Measurements from ENCODE around the gene MAGED4B.
"Not testable (repeated sequence)": the region's sequence is repeated elsewhere in the genome, so short reads cannot be mapped to it uniquely, and the experiment has no call there.

The MAGED4B gene, protein sequence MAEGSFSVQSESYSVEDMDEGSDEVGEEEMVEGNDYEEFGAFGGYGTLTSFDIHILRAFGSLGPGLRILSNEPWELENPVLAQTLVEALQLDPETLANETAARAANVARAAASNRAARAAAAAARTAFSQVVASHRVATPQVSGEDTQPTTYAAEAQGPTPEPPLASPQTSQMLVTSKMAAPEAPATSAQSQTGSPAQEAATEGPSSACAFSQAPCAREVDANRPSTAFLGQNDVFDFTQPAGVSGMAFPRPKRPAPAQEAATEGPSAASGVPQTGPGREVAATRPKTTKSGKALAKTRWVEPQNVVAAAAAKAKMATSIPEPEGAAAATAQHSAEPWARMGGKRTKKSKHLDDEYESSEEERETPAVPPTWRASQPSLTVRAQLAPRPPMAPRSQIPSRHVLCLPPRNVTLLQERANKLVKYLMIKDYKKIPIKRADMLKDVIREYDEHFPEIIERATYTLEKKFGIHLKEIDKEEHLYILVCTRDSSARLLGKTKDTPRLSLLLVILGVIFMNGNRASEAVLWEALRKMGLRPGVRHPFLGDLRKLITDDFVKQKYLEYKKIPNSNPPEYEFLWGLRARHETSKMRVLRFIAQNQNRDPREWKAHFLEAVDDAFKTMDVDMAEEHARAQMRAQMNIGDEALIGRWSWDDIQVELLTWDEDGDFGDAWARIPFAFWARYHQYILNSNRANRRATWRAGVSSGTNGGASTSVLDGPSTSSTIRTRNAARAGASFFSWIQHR

DNA sequence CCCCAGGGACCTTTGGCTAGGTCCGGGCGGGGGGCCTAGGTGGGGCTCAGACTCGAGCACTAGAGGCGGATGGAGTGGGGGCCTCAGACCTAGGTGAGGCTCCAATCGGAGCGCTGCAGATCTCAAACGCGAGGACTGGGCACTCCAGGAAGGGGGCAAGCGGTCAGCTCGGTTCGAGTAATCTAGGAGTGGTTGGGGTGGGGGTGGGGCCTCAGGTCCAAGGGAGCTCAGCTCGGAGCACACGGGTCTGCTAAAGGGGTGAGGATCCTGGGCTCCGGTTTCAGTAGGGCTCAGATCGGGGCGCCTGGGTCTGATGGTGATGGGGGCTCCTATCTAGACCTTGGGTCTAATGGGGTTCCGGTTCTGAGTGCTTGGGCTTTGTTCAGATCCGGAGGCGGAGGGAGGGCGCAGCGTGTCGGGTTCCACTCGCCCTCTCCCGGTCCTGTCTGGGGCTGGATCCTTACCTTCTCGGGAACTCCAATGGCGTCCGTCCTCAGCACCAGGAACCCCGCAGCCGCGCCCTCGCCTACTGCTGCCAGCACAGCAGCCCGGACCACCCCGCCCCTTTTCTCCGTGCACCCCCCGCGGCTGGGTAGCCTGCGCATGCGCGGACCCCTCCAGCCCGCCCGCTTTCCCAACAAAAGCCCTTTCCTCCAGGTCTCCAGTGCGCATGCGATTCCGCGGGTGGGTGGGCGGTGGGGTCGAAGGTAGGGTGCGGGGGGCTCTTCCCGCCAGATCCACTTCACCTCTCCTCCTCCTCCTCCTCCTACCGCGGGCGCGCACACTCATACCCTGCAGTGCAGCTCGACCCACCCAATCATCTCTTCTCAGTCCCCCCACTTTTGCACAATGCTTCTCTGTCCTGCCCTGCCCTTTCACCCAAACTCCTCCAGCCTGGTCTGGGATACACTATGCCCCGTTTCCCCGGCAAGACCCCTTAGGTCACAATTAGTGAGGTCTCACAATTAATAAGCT lies at the start of gene MAGED4B:
TSS of gene MAGED4B (minus strand) at position 518 of the 975 bp plus-strand sequence. CDS start 1,011 bp downstream, outside the sequence.
- DNase-seq (ENCODE audit: low read depth); H3K4me3 ChIP-seq (ENCODE audit: control insufficient read depth, low read depth, low read length): not testable (repeated sequence)

DNA sequence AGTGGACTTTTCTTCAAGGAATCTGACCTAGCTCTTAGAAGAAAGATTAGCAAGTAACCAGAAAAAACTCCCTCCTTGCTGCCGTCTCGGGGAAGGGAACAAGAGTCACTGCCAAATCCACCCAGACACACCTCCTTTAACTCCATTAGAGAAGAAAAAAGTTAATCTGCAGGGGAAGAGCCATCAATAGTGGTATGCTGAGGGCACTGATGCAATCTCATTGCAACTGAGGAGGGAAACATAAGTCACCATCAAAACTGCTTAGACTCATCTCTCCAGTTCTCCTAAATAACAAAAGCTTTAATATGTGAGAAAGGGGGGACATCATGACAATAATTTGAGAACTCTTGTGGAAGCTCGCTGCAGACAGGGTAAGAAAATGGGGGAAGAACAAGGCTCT lies 49.3 kb upstream of the MAGED4B start:
- H3K4me3 ChIP-seq (ENCODE audit: control insufficient read depth, low read depth, low read length), result no peak overlapping the region
- DNase-seq (ENCODE audit: low read depth), result no peak
- TF ChIP-seq CTCF (conservative IDR thresholded peaks at IDR 0.05; ENCODE audit: control insufficient read depth, insufficient read depth, low read depth, low read length), result no peak

DNA sequence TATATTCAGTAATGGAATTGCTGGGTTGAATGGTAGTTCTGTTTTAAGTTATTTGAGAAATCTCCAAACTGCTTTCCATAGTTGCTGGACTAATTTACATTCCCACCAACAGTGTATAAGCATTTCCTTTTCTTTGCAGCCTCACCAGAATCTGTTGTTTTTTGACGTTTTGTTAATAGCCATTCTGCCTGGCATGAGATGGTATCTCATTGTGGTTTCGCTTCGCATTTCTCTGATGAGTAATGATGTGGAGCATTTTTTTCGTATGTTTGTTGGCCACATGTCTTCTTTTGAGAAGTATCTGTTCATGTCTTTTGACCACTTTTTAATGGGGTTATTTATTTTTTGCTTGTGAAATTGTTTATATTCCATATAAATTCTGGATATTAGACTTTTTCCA lies 13.6 kb upstream of the MAGED4B start:
- TF ChIP-seq CTCF (conservative IDR thresholded peaks at IDR 0.05; ENCODE audit: control insufficient read depth, insufficient read depth, low read depth, low read length), result no peak

DNA sequence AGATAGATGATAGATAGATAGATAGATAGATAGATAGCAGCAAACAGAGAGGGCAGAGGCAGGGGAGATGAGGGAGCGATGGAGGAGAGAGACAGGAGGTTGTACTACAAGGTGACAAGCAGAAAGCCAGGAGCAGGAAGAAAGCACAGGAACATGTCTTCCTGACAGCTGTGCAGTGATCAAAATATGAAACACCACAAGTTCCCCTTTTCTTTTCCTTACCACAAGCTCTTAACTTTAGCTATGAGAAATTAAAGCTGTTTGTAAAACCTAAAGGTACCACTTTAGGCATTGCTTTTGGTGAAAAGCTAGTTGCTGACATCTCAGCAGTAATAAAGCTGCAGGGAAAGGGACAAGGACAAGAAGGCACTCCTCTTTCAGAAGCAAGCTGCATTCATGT lies 9.1 kb upstream of the MAGED4B start:
- no peak for DNase-seq (ENCODE audit: low read depth)
- no peak overlapping the region for H3K4me3 ChIP-seq (ENCODE audit: control insufficient read depth, low read depth, low read length)
- TF ChIP-seq CTCF (conservative IDR thresholded peaks at IDR 0.05; ENCODE audit: control insufficient read depth, insufficient read depth, low read depth, low read length), result no peak

More for the DNA sequence above, 13.6 kb upstream of the MAGED4B start:
- peak; percentile 1 for DNase-seq (ENCODE audit: low read depth)
- H3K4me3 ChIP-seq (ENCODE audit: control insufficient read depth, low read depth, low read length), result no peak overlapping the region

- DNase-seq (ENCODE audit: low read depth); H3K4me3 ChIP-seq (ENCODE audit: control insufficient read depth, low read depth, low read length): not testable (repeated sequence)
Measured at GRCh38 chrX:52042288-52042687, 26.7 kb downstream of the MAGED4B start.

GRCh38 chrX:52034211-52034610 lies 34.8 kb downstream of the MAGED4B start:
- H3K4me3 ChIP-seq (ENCODE audit: control insufficient read depth, low read depth, low read length), result no peak overlapping the region
- no peak for DNase-seq (ENCODE audit: low read depth)
- no peak for TF ChIP-seq CTCF (conservative IDR thresholded peaks at IDR 0.05; ENCODE audit: control insufficient read depth, insufficient read depth, low read depth, low read length)

DNA sequence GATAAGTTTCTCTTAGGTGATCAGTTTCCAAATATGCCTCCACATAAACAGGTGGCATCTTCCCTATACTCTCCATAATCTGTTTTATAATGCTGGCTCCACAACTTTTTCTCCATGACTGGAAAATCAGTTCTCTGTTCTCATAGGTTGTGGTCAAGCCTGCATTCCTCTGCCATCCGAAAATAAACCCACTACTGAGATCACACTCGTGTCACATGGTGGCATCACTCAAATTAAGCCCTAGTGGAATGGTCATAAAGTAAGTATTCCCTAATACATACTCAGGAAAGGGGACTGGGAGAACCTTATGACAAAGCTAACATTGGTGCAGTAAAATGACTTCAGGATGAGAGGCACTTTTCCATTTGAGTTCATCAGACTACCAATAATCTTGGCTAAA lies 37.6 kb downstream of the MAGED4B start:
- TF ChIP-seq CTCF (conservative IDR thresholded peaks at IDR 0.05; ENCODE audit: control insufficient read depth, insufficient read depth, low read depth, low read length), result no peak
- no peak for DNase-seq (ENCODE audit: low read depth)

More for the DNA sequence above, 37.6 kb downstream of the MAGED4B start:
- no peak overlapping the region for H3K4me3 ChIP-seq (ENCODE audit: control insufficient read depth, low read depth, low read length)

Measured in fibroblast of mammary gland (primary cell).